ENCODE measurements around the gene DNAAF5.
"Not testable (repeated sequence)": the region's sequence is repeated elsewhere in the genome, so short reads cannot be mapped to it uniquely, and the experiment has no call there.

Gene DNAAF5

DNA sequence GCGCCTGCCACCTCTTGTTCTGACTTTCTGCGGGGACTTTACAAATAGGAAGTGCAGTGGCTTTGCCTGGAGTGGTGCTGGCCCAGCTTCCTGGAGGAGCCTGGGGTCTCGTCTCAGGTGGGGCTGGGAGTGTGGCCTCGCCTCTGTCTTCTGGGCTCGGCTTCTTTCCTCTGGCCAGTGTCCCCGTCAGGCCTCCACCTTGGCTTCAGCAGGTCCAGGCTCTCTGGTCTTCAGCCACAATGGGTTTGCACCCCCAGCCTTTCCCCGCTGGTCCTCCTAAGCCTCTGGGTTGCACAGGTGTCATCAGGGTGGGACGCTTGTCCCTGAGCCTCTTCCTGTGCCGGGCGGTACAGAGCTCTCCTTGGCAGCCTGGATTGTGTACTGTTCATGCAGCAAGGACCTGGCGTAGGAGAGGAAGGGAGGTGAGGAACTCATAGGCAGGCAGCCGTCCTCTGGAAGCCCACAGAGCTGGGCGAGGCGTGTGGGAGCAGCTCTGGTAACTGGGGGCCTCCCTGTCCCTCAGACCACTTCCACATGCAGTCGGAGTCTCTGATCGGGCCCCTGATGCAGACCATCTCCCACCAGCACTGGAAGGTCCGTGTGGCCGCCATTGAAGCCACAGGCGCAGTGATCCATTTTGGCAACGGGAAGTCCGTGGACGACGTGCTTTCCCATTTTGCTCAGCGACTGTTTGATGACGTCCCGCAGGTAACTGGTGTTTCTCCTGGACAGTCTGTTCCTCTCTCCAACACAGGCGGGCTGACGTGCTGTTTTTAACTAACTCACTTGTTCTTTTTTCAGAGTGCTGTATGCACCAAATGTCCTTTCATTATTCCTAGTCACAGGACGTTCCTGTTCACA is 2.9 kb downstream of the DNAAF5 start:
- in situ Hi-C loops (cut with MboI; ENCODE audit: low sequenced_read_pairs): no loop called here

GRCh38 chr7:730501-731439 is 4.3 kb downstream of the DNAAF5 start:
- in situ Hi-C loops (cut with MboI; ENCODE audit: low sequenced_read_pairs): no loop called here

DNA sequence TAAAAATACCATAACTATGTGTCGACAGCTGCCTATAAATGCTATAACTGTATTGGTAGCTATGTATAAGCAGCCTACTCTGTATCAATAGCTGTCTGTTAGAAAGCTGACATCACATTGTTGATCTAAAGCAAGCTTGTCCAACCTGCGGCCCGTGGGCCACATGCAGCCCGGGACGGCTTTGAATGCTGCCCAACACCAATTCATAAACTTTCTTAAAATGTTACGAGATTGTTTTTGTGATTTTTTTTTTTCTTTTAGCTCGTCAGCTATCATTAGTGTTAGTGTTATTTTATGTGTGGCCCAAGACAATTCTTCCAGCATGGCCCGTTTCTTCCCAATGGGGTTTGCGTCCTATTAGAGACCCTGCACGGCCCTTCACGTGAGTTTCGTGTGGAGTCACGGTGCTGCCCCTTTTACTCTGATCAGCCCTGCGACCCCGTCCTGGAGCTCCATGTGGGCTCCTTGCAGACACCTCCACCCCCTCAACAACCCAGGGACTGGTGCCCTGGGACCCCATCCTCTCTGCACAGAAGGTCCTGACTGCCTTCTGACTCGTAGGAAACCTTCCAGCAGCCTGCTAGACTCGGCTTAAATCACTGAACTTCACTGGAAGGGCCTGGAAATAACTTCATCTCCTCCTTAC is 5.1 kb downstream of the DNAAF5 start:
- in situ Hi-C loops (cut with MboI; ENCODE audit: low sequenced_read_pairs): no loop called here

DNA sequence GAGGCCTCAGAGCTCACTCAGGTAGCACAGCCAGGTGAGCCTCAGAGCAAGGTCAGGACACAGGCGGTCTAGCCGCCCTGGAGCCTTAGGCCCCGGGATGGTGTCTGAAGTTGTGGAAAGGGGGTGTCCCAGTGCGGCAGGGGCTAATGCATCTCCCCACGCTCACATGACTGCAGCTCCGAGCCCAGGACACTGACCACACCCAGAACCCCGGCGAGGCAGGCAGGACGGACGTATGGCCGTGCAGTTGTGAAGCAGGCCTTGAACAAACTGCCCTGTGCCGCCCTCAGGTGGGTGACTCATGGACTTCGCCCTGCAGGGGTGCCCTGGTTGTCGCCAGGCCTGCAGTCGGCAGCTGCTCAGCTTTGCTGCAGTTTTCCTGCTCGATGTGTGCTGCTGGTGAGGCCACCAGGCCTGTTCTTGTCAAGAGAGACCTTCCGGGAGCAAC is 5.6 kb downstream of the DNAAF5 start:
- in situ Hi-C loops (cut with MboI; ENCODE audit: low sequenced_read_pairs): no loop called here

DNA sequence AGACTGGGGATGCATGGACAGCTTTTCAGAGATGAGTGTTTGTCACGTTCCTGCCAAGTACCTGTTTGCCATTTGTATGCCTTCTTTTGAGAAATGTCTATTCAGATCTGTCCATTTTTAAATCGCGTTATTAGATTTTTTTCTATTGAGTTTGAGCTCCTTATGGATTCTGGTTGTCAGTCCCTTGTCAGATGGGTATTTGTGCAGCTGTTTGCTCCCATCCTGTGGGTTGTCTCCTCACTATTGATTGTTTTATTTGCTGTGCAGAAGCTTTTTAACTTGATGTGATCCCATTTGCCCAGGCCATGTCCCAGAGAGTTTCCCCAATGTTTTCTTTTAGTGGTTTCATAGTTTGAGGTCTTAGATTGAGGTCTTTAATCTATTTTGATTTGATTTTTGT is 6.1 kb downstream of the DNAAF5 start:
- in situ Hi-C loops (cut with MboI; ENCODE audit: low sequenced_read_pairs): no loop called here

DNA sequence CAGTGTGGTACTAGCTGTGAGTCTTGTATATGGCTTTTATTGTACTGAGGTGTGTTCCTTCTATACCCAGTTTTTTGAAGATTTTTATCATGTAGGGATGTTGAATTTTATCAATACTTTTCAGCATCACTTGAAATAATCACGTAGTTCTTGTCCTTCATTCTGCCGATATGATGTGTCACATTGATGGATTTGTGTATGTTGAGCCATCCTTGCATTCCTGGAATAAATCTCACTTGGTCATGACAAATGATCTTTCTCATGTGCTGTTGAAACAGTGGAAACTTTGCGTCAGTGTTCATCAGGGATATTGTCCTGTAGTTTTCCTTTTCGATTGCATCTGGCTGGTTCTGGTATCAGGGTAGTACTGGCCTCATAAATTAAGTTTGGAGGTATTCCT is 7.7 kb downstream of the DNAAF5 start:
- in situ Hi-C loops (cut with MboI; ENCODE audit: low sequenced_read_pairs): no loop called here

GRCh38 chr7:734808-735207 is 8.3 kb downstream of the DNAAF5 start:
- in situ Hi-C loops (cut with MboI; ENCODE audit: low sequenced_read_pairs): no loop called here

- in situ Hi-C loops (cut with MboI; ENCODE audit: low sequenced_read_pairs): no loop called here
Measured at GRCh38 chr7:738241-738640, 11.7 kb downstream of the DNAAF5 start.

DNA sequence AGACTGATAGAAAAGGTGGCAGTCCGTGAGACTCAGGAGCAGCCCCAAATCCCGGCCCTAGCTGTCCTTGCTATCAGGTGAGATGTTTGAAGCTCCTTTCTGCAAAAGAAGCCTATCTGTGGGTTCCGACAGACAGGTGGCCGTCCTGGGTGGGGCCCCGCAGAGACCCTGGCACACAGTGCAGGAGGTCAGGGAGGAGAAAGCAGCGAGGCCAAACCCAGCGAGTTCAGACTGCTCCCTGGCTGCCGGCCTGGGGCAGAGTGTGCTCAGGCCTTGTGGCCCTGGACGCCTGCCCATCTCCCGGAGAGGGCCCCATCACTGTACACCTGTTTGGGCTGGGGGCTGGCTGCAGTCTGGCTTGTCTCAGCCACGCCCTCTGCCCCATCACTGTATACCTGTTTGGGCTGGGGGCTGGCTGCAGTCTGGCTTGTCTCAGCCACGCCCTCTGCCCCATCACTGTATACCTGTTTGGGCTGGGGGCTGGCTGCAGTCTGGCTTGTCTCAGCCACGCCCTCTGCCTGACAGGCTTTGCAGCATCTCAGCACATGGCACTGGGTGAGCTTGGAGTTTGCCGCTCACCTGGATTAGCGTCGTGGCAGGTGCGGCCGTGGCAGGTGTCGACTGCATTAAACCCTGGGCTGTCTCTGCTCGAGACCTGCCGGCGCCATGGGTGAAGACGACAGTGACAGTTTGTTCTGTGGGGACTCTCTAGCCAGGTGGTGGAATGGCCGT is 12.4 kb downstream of the DNAAF5 start:
- in situ Hi-C loops (cut with MboI; ENCODE audit: low sequenced_read_pairs): no loop called here

GRCh38 chr7:739455-739982 is 13.0 kb downstream of the DNAAF5 start:
- in situ Hi-C loops (cut with MboI; ENCODE audit: low sequenced_read_pairs): no loop called here

GRCh38 chr7:739983-740942 is 13.8 kb downstream of the DNAAF5 start:
- in situ Hi-C loops (cut with MboI; ENCODE audit: low sequenced_read_pairs): no loop called here

DNA sequence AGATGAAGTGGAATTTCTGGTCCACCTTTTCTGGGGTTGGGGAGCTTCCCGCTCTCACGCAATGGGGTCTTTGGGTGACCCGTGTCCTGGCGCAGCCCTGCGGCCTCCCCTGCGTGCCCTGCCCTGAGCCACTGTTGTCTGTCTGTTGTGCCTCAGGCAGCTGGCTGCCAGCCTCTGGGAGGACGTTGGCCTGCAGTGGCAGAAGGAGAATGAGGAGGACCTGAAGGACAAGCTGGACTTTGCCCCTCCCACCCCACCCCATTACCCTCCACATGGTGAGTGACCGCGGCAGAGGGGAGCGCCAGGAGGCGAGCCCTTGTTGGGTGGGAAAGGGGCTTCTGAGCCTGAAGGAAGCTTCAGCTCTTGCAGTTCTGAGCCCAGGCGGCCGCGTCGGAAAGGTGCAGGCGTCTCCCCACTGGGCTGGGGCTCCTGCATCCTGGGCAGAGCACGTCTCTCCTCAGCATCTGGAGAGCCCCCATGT is 14.7 kb downstream of the DNAAF5 start:
- in situ Hi-C loops (cut with MboI; ENCODE audit: low sequenced_read_pairs): no loop called here

- in situ Hi-C loops (cut with MboI; ENCODE audit: low sequenced_read_pairs): no loop called here
Measured at GRCh38 chr7:741850-742249, 15.4 kb downstream of the DNAAF5 start.

GRCh38 chr7:742791-743190 is 16.3 kb downstream of the DNAAF5 start:
- in situ Hi-C loops (cut with MboI; ENCODE audit: low sequenced_read_pairs): no loop called here

GRCh38 chr7:743341-744127 is 17.0 kb downstream of the DNAAF5 start:
- in situ Hi-C loops (cut with MboI; ENCODE audit: low sequenced_read_pairs): not testable (repeated sequence)

GRCh38 chr7:744128-744520 is 17.6 kb downstream of the DNAAF5 start:
- in situ Hi-C loops (cut with MboI; ENCODE audit: low sequenced_read_pairs): not testable (repeated sequence)

GRCh38 chr7:744854-745430 is 18.4 kb downstream of the DNAAF5 start:
- in situ Hi-C loops (cut with MboI; ENCODE audit: low sequenced_read_pairs): no loop called here
